SKM-1 (cell line): ENCODE measurements around the gene TANK.

Experiments used
- DNase-seq: peaks from one replicate; lab custom pipeline; 2025; ENCODE audit not compliant: unreplicated experiment; lab: John Stamatoyannopoulos, UW

TANK gene, protein sequence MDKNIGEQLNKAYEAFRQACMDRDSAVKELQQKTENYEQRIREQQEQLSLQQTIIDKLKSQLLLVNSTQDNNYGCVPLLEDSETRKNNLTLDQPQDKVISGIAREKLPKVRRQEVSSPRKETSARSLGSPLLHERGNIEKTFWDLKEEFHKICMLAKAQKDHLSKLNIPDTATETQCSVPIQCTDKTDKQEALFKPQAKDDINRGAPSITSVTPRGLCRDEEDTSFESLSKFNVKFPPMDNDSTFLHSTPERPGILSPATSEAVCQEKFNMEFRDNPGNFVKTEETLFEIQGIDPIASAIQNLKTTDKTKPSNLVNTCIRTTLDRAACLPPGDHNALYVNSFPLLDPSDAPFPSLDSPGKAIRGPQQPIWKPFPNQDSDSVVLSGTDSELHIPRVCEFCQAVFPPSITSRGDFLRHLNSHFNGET

DNA sequence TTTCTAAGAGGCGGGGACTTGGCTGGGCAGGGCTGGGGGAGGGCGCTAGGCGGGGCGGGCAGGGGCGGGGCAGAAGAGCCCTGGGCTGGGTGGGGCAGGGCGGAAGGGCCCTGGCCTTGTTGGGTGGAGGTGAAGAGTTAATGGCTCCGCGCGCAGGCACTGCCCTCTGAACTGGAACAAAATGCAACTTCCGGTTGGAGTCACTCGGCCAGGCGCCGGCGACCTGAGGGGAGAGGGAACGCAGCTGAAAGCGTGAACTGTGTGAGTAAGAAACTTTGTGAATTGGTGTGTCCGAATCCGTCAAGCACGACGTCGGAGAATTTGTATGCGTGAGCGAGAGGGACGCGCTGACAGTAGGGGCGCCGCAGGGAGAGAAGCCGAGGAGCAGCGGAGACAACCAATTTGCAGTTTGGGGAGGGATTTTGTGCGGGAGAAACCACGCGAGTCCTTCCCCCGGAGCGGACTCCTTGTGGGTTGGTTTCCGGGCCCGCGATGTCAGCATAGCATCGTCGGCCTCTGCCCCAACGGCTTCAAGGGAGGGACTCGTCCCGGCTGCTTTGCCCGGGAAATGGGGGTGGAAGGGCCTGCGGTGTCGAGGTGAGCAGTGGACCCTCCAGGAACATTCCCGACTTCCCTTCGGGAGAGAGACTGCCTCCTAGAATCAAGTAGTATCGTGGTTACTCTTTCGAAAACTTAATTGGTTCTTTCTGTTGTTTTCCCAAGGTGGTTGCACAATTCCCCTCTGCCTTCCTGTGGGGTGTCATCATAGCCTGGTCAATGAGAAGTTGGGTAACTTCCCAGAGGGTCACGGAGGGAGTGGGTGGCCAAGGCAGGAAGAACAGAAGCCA, at the start of gene TANK:
Gene TANK (plus strand): TSS at position 203 of the 848 bp plus-strand sequence. CDS start 19,235 bp downstream, outside the sequence.
- DNase-seq, result peak; percentile 93

DNA sequence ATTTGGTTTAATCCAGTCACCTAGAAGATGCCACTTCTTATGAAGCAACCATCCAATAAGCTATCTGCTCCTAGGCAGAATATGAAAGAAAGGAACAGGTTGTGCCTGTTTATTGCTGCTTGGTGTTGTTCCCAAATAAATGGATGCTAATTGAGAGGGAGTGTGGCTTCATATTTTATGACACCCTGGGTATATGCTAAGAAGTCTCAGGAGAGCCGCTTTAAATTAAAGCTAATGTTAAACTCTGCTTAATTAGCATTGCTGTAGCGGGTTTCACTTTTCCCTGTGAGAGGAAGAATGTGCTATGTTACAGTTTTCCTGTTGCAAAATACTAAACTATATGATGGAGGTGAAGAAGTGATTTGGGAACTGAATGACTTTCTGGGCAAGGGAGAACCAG, 48.7 kb upstream of the TANK start:
- DNase-seq, result no peak

DNA sequence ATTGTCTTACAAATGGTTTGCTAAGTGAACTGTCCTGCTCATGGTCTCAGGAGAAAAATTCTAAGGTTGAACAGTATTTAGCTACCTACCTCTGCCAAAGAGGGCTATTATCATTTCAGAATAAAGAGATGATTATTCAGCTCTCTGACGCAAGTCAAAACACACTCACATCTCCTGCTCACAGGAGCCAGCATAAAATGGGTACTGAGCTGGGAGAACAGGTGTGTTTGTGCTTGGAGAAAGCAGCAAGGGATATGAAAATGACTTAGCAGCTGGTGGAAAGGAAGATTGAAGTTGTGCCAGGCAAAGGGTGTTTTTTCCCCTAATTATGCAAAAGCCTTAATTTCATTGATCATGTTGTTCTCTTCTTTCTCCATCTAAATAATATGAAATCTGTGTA, 47.3 kb upstream of the TANK start:
- DNase-seq, result no peak

DNA sequence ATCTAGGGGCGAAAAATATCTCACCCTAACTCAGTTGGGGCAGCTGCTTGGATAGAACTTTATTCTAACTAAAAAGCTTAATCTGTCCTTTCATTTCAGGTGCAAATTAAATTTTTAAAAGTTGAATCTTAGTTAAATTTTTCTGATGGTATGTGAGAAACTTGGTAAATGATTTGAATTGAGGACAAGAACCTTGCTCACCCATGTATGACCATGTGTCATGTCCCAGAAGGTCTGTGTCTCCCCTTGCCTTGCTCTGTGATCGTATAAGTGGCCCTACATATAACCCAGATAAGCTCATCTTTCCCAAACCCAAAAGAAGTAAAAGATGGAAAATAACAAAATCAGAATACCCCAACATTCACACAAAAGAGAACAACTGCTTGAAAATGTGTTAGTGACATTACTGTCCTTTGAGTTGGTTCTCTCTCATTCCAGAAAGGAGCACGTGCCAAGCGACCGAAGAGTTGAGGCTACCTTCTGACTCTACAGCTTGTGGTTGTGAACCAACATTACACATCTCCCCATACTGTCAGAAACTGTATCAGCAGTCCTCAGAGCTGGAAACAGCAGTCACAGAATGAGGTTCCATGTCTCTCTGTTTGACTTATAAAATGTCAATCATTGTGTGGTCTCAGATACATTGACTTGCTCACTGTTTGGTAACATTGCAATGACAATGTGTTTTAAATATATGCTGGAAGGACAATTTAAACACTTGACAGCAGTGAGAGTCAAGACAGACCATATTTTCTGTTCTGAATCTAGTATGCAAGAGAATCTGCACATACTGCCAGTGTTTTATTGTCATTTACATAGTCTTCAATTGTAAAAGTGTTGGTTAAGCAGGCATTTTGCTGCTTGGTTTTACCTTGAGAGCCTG, 46.3 kb upstream of the TANK start:
- DNase-seq, result no peak

DNA sequence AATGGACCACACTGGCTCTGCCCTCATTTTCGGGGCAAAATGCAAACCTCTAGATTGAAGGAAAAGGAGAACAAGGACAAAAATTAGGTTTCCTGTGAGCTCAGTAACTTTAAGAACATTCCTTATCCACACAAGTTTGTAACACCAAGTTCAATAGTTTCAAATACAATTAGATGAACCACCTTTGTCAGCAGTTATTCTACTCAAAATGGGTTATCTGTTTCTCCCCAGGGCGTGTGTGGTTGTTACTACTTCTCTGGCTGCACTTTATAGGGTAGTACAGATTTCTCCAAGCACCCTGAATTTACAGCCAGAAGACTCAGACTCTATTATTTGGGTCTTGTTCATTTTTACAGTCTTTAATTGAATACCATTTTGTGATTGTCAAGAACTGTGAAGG, 45.0 kb upstream of the TANK start:
- DNase-seq, result no peak

DNA sequence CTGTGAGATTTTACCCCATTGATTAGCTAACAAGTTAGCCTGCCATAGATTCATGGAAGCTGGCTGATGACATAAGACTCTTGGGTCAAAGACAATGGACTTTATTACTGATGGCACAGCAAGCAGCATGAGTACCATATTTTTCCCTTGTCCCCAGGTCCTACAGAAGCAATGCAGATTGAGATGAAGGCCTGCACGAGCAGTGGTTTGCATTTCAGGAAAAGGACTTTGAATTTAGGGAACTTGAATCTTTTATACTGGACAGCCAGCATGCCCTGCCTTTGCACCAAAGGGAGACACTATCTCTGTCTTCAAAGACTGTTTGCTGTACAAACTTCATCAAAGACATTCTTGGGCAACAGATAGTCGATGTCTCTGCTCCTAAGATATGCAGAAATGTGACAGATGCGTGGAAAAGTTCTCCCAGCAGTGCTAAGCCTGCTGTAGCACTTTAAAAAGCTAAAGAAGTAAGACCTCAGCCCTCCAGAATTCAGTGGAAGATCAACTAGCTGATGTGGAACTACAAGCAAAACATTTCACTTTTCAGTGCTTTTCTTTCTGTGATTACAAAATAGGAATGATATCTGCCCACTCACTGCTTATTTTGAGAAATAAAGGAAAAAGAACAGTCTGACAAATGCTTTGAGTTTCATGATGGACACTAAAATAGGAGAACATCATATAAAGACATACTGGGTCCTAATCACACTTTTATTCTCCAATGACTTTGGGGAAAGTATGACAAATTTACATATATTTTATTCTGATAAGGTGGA, 44.4 kb upstream of the TANK start:
- DNase-seq, result no peak

DNA sequence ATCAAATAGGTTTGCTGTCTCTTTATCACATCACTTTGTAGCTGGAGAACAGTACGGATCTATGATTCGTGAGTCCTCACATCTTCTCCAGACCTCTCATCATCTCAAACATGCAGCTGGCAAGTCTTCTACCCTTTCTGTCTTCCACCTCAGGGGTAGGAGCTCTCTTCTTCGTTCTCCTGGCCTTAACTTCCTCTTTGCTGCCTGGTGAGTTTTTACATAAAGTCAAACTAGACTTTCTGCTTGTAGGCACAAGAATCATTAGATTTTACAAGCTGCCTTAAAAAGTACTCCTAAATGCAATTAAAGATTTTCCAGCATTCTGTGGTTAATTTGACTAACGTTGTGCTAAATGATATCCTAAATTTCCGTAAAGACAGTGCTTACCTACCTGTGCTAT, 43.7 kb upstream of the TANK start:
- DNase-seq, result no peak

DNA sequence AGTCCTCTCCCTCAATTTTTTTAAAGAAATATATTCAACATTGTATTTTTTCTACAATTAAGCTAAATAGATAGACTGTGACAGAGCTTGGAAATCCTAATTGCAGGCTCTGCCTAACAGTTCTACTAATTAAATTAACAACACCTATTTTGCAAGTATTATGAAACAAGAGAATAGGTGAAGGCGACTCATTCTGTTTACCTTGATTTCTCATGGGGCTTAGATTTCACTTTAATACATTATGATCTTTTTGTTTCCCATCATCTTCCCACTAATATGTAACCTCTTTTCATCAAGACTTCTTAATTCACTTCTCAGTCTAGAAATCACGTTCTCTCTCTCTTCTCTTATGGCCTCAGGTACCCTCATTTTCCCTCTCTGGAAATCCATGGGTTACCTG, 42.7 kb upstream of the TANK start:
- DNase-seq, result no peak

DNA sequence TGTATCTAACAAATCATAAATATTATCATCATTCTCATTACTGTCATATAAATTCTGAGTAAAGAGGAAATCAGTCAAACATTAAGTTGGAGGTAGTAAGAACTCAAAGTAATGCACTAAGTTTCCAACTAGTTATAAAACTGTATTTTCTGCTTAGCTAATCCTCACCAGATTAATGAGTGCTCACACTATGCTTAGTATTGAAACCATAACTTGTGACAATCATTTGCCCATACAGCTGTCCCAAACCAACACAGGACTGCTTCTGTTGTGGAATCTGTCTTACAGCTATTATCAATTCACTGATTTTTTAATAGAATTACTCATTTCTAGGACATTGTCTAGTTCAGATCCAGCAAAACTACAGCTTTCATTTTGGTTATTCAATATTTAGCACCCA, 41.5 kb upstream of the TANK start:
- DNase-seq, result no peak

DNA sequence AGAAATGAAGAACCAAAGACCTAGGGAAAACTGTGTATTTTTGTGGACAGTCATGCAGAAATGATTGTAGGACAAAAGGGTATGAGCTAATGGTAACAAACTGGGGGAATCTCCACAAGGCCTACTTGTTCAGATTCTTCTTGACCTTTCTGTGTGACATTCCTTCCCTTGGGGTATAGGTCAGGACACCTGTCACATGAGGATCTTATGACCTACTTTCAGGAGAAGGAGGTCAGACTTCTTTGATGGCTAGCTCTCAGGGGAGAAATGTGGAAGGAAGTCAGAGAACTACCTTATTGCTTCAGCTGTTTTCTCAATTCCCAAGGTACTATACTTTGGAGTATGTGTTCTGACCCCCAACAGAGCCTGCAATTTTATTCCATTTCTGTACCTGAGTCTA, 40.7 kb upstream of the TANK start:
- no peak for DNase-seq

DNA sequence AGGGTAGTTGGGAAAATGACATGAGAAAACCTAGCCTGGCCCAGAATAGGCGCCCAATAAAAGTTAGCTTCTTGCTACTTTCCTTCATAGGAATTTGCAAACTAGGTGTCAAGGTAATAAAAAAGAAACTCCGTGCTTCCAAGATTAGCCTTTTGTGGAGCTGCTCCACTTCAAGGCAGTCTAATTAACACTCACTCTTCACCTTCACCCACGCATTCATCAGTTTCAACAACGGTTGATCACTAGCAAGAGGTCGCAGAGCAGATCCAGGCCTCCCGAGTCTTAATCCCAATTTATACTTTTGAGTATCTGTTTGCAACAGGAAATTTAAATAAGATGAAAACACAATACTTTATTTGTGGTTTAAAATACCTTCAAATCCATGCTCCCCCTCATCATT, 39.5 kb upstream of the TANK start:
- DNase-seq, result no peak

DNA sequence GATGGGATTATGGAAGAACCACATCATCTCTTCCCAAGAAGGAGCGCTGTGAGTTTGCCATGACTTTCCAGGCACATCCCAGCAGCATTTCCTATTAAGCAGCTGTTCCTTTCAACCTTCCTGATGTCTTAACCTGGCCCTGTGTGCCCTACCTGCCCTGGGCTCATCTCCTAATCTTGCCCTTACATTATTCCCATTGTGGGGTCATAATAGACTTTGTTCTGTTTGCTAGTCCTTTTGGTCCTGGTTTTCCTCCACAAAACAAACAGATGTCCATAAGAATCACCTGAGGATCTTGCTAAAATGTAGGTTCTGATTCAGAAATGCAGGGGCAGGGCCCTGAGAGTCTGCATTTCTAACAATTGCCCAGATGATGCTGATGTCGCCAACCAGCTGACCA, 38.6 kb upstream of the TANK start:
- DNase-seq, result no peak

DNA sequence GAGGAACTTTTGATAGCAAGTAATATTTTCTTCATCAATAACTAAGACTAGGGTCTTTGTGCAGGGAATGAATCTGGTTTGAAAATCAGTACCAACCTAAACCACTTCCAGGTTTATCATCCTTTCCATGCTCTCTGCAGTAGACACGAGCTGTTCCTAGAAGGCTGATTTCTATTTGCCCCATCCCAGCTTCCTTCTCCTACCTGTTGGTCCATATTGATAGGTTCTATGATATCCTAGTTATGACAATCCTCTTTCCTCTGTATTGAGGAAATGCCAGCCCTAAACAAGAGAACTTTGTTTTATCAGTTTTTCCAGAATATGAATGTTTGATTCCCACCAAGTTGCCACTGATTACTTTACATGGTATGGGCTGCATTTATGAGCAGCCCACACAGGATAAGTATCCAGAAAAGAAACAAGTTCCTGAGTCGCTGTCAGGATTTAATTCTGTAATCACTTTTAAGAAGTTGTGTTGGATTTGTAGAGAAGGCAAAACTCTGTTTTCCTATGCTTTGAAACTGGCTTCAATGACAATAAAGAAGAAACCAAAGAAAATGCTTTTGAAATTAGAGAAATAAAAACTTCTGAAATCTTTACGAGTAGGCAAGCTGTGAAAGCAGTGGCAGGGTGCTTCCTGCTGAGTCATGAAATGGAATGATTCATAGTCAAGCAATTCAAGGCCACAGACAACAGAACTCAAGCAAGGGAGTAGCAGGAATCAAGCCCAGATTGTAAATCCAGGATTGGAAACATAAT, 37.3 kb upstream of the TANK start:
- no peak for DNase-seq

DNA sequence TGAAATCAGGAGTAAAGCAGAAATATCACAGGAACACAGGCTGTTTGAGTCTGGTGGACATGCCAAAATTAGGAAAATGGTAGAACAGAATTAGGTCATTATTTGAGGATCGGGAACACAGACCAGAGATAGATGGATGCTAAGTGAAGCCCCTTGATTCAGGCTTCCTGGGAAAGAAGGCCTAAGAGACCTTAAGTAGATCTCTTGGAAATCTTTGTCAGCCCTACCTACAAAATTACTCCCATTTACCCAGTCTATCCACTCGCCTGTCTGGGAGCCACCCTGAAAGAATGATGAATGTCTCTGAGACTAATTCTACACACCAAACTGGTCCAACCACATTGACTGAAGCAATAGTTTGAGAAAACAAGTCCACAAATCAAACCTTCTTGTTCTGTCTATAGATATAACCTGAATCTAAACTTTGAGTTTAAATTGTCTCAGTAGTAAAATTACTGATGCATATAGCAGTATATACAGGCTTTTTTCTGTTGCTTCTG, 36.6 kb upstream of the TANK start:
- no peak for DNase-seq

DNA sequence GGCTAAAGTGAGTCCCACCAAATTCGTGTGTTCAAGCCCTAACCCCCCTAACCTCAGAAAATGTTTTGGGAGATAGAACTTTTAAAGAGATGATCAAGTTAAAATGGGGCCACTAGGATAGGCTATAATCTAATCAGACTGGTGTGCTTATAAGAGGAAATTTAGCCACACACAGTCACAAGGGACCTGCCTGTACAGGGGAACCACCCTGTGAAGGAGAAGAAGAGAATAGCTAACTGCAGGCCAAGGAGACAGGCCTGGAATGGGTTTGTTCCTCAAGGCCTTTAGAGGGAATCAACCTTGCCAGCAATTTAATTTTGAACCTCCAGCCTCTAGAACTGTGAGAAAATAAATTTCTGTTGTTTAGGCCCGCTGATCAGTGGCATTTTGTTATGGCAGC, 36.0 kb upstream of the TANK start:
- DNase-seq, result no peak

DNA sequence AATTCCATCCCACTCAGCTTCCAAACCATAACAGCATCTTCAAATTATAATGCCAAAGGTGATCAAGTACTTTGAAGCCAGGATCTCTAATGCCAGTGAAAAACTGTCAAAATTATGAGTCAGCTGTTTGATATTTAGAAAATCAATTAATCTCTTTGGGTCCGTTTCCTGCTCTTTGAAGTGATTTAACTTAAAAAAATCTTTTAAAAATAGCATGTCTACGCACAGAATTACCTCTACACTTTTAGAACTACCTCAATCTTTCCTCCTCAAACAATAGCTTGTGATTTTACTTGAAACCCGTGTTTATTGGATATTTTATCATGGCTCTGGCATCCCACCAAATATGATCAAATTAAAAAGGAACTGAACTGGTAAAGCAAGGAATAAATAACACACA, 31.3 kb upstream of the TANK start:
- no peak for DNase-seq

DNA sequence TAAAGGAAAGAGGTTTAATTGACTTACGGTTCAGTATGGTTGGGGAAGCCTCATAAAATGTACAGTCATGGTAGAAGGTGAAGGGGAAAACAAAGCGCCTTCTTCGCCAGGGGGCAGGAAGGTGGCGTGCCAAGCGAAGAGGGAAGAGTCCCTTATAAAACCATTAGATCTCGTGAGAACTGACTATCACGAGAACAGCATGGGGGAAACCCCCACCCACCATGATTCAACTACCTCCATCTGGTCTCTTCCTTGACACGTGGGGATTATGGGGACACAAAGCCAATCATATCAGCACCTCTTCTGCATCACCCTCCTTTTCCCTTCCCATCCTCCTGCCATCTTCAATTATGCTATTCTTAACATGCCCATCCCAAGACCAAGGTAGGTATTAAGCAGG, 29.9 kb upstream of the TANK start:
- DNase-seq, result no peak

DNA sequence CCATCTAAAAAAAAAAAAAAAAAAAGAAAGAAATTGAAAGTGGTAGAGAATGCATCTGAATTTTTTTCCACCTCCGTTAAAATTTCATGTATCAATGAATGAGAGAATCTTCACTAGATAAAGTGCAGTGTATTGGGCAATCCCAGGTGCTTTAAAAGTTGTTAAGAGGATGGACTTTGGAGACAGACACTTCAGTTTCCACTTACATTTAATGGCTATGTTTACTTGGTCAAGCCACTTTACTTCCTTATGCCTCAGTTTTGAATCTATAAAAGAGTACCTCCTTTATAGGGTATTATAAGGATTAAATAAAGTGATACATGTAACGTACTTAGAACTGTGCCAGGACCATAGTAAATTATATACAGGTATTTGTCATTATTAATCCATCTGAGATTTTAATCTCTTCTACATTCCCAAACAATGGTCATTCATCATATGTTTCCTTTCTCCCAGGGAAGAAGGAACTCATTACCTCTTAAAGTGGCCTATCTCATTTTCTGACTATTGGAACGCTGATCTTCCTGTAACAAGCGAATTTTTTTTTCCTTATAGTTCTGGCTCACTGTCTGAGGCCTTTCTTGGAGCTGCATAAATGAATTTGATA, 29.1 kb upstream of the TANK start:
- DNase-seq, result no peak

DNA sequence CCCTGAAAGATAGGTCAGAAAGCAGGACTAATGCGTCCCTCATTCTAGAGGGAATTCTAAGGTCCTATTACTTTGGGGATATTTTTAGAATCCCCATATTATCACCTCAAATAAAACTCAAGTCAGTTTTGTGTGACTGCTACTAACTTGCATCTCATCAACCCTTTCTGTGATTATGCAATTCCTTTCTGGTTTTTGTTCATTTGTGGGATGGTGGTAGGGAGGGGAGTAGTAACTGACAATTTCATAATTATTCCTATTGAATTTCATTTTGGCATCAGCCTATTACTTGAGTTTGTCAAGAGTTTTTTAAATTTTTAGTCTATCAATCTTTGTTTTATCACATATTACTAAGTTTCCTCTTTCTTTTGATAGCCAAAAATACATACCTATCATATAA, 28.4 kb upstream of the TANK start:
- DNase-seq, result no peak
